Thoracic aorta (tissue), 2 donors: ENCODE measurements around the gene DIP2C. TPM values are rescaled to one million over a fixed set of nuclear protein-coding genes. Genes with fewer than 3 reads are reported as not detected.

Source experiments
- ATAC-seq: fragments of 150-250 bp; one replicate; pipeline ENCODE4 v1.8.0; 2017; ENCODE audit warnings: low read depth; ENCODE audit not compliant: insufficient number of reproducible peaks, low FRiP score
- DNase-seq: peaks from one replicate; pipeline ENCODE4 v3.0.0-alpha.2; 2020; ENCODE audit warnings: low spot score
- H3K27ac ChIP-seq, 2 donors: fragments of 200-600 bp; sonication (generic); 1 replicate in 1 of 2; 2 replicates in 1 of 2; pipeline ENCODE4 v1.5.1; 2016; ENCODE audit warnings: mild to moderate bottlenecking in 2 of 2, moderate library complexity in 2 of 2
- H3K27me3 ChIP-seq: fragments of 200-600 bp; sonication (generic); replicated peaks from 2 replicates; pipeline ENCODE4 v1.6.0; 2016; ENCODE audit warnings: mild to moderate bottlenecking; ENCODE audit not compliant: insufficient read depth
- H3K36me3 ChIP-seq: fragments of 200-600 bp; sonication (generic); one replicate; pipeline ENCODE4 v1.5.1; 2016
- H3K4me1 ChIP-seq, 2 donors: fragments of 200-600 bp; sonication (generic); 1 replicate in 1 of 2; 2 replicates in 1 of 2; pipeline versions ENCODE4 v1.5.1 to v1.6.0; 2016; ENCODE audit warnings: low read depth in 2 of 2, mild to moderate bottlenecking in 1 of 2; ENCODE audit not compliant: control insufficient read depth in 1 of 2
- H3K4me3 ChIP-seq: fragments of 200-600 bp; sonication (generic); 2 replicates; pipeline ENCODE4 v1.5.1; 2016; ENCODE audit warnings: mild to moderate bottlenecking
- H3K9me3 ChIP-seq: fragments of 200-600 bp; sonication (generic); 2 replicates; pipeline ENCODE4 v1.5.1; 2016
- CTCF ChIP-seq: fragments of 200-600 bp; sonication (generic); IDR thresholded peaks from one replicate; pipeline ENCODE4 v1.5.1; 2019; ENCODE audit warnings: antibody characterized with exemption
- total RNA-seq, 2 donors: library from RNA; depleted of rRNA; stranded (reverse); fragments of >200 nt; gene quantifications; one replicate each; pipeline versions ENCODE4 v1.1.0 to v1.2.3, GENCODE V29; 2016

DIP2C gene
- total RNA-seq, 2 donors from 2014 or later, result 36.8 to 44.0 TPM

DNA sequence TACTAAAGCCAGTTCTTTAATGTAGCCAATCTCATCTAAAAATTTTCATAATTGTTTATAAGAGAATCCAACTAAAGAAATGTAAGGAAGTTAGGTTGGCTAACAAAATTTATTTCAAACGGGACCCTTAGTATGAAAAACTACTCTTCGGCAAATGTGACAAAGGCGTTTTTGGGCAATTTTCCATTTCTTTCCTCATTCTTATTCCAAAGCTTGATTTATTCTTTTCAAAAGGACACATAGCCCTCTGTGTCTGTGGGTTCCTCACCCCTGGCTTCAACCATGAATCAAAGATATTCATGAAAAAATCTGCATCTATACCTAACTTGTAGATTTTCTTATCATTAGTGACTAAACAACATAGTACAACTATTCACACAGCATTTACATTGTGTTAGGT lies 358.3 kb downstream of the DIP2C start:
- Histone ChIP-seq H3K4me1 (peaks cover 0 to 5% of the 10 kb centered on the region in 2 donors), H3K27ac (no peak overlapping the region), H3K4me3 (no peak overlapping the region), H3K36me3 (peaks cover 9% of the 10 kb centered on the region), H3K27me3 (no peaks in the 10 kb centered on the region), H3K9me3 (no peaks in the 10 kb centered on the region)
- TF ChIP-seq CTCF, result no peak
- DNase-seq, result no peak
- ATAC-seq, result no peak

DNA sequence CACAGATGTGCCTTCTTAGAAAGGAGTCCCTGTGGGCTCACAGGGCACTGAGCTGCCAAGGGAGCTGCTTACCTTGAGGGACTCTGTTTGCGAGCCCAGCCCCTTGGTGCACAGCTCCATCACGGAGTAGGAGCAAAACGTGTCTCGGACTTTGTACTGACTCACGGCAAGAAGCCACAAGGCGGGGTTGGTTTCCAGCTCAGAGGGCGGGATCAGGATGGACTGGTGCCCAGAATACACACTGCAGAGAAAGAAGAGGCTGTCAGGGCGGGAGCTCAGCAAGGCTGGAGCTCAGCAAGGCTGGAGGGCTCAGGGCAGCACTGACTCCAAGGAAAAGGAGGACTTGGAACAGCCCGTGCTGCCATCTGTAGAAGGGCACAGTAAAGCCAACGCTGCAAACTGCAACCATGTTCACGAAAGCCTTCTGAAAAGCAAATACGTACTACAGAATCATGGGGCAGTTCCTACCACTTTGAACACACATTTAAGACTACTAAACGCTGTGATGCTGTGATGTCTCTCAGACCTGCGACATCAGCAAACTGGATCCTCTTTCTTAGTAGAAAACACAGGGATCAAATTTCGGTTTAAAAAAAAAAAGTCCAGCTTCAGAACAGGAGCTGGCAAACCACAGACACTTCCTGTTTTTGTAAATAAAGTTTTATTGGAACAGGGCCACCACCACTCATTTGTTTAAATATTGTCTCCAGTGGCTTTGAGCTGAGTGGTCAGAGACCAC lies 359.9 kb downstream of the DIP2C start:
- peak; percentile 65 for ATAC-seq
- no peak for TF ChIP-seq CTCF
- no peaks in the 10 kb centered on the region for H3K9me3 ChIP-seq
- DNase-seq, result peak; percentile 85
- H3K27me3 ChIP-seq, result no peaks in the 10 kb centered on the region
- H3K4me3 ChIP-seq, result peak overlapping the region; percentile 40
- peak overlapping the region; percentile 63 to 71 for H3K27ac ChIP-seq
- H3K36me3 ChIP-seq, result peaks cover 13% of the 10 kb centered on the region
- H3K4me1 ChIP-seq, result peaks cover 0 to 6% of the 10 kb centered on the region in 2 donors

DNA sequence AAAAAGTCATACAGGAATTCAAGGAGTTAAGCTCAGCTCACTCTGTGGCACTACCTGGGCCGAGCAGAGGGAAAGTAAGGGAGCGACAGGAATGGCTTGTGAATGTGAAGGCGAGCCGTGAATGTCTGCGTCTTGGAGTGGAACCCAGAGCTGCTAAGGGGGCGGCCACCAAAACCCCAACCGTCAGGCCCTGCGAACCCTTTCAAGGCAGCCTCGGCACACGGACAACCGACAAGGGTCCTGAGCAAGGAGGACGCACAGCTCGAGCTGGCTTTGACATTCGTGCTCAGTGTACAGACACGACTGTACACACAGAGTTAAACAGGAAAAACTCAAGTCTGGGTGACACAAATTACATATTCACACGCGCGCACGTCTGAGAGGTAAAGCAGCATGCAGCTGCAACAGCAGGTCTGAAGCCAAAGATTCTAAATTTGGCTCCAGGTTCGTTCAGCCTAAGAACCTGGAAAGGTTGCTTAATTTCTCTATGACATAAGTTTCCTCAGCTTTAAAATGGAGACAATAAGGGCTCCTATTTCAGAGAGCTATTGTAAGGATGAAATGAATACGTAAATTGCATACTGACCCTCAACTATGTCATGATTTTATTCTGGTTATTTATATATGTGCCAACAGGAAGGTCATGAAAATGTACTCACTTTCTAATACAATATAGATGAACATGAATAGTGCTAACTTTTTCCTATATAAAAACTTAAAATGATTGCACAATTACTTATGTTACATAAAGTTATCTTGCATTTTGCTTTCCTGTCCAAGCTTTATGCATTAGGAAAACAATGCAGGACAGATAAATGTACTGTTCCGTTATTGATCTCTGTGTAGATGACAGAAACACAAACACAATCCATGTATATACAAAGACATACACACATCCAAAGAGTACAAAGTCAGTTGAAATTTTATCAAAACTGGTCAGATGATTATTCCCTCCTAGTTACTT lies 361.3 kb downstream of the DIP2C start:
- DNase-seq, result no peak
- H3K36me3 ChIP-seq, result peaks cover 13% of the 10 kb centered on the region
- no peak for TF ChIP-seq CTCF
- no peak overlapping the region for H3K27ac ChIP-seq
- no peak overlapping the region for H3K4me3 ChIP-seq
- H3K27me3 ChIP-seq, result no peaks in the 10 kb centered on the region
- ATAC-seq, result no peak
- no peaks in the 10 kb centered on the region for H3K9me3 ChIP-seq
- H3K4me1 ChIP-seq, result peaks cover 5 to 11% of the 10 kb centered on the region in 2 donors

DNA sequence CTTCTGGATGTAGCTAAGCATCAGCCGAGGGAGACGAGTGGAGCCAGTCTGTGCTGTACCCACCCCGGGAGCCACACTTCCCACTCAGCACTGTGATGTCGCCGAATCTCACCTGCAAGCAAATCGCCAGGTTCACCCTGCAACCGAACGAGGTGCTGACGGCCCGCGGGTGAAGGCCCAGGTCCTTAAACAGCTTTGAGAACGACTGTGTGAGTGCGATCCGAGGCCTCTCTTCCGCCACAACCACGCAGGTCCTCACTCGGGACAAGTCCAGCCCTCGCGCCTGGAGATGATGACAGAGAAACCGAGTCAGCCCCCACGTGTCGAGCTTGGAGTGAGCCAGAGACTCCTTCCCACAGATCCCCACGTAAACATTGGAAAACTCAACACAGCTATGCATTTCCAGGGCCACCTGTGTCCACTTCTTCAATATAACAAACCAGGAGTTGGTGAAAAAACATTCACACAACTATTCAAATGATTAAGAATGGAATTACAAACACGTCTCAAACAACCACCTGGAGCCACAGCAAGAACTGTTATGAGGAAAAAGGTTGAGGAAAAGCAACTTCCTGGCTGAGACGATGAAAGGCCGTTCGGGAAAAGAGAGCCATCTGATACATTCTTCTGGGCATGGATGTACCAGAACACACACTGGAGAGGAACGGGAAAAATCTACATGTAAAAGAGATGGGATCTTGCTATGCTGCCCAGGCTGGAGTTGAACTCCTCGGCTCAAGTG lies 362.4 kb downstream of the DIP2C start:
- peaks cover 13% of the 10 kb centered on the region for H3K36me3 ChIP-seq
- H3K9me3 ChIP-seq, result no peaks in the 10 kb centered on the region
- ATAC-seq (no peak), DNase-seq (no peak)
- H3K27me3 ChIP-seq, result no peaks in the 10 kb centered on the region
- no peak for TF ChIP-seq CTCF
- H3K4me1 ChIP-seq, result peaks cover 5 to 11% of the 10 kb centered on the region in 2 donors
- H3K4me3 ChIP-seq, result no peak overlapping the region
- no peak overlapping the region for H3K27ac ChIP-seq
